ENCODE data around the gene PCDH9.

The PCDH9 gene

DNA sequence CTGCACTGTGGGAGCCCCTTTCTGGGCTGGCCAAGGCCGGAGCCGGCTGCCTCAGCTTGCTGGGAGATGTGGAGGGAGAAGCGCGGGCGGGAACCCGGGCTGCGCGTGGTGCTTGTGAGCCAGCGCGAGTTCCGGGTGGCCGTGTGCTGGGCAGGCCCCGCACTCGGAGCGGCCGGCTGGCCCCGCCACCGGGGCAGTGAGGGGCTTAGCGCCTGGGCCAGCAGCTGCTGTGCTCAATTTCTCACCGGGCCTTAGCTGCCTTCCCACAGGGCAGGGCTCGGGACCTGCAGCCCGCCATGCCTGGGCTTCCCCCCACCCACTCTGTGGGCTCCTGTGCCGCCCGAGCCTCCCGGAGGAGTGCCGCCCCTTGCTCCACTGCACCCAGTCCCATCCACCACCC is 669.1 kb downstream of the PCDH9 start:
- no peak overlapping the region for H3K4me3 ChIP-seq (ENCODE audit: low read depth, low read length)
- peaks cover 10% of the 10 kb centered on the region for H3K4me1 ChIP-seq (ENCODE audit: control insufficient read depth, insufficient read depth, low read length)
- no peaks in the 10 kb centered on the region for H3K27me3 ChIP-seq (ENCODE audit: control insufficient read depth, insufficient read depth, low read length)
- no peaks in the 10 kb centered on the region for H3K9me3 ChIP-seq (ENCODE audit: control insufficient read depth, insufficient read depth, low read length)
- H3K9ac ChIP-seq (ENCODE audit: low read depth, low read length), result no peak overlapping the region
- H3K36me3 ChIP-seq (ENCODE audit: control insufficient read depth, insufficient read depth, low read length), result no peaks in the 10 kb centered on the region
- H3K27ac ChIP-seq (ENCODE audit: low read depth, low read length), result no peak overlapping the region

DNA sequence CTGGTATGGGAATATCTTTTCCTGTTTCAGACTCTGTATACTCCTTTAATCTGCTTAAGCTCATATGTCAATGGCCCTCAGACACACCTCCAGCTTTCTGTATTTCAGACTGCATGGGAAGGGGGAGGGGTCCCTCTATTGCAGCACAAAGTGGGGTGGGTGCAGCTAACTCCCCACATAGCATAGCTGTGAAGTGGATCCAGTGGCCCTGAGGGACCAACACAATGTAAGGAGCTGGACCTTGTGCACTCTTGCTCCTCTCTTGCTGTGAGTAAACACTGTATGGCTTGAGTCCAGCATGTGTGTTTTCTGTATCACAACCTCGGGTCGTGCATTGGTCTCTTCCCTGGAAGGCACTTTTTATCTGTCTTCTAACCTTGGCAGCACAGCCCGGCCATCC is 669.9 kb downstream of the PCDH9 start:
- Histone ChIP-seq H3K9ac (ENCODE audit: low read depth, low read length) (no peak overlapping the region), H3K36me3 (ENCODE audit: control insufficient read depth, insufficient read depth, low read length) (no peaks in the 10 kb centered on the region), H3K4me3 (ENCODE audit: low read depth, low read length) (no peak overlapping the region)

DNA sequence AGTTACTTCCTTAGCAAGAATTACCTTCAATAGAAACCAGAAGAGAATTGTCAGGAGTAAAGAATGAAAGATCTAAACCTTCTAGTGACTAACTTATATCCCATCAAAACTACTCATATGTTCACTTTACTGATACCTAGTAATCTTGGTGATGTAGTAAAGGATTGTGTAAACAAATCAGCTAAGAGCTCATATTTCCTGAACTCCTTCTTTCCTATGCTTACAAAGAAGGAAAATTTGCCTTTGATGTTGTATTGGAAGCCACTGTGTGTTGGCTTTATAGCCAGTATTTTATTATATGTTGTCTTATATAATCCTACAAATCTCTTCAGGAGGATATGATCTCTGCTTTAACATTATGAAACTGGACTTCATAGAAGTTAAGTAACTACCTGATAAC is 671.0 kb downstream of the PCDH9 start:
- no peak overlapping the region for H3K9ac ChIP-seq (ENCODE audit: low read depth, low read length)
- H3K4me1 ChIP-seq (ENCODE audit: control insufficient read depth, insufficient read depth, low read length), result peaks cover 10% of the 10 kb centered on the region
- H3K27ac ChIP-seq (ENCODE audit: low read depth, low read length), result no peak overlapping the region
- H3K36me3 ChIP-seq (ENCODE audit: control insufficient read depth, insufficient read depth, low read length), result no peaks in the 10 kb centered on the region
- H3K27me3 ChIP-seq (ENCODE audit: control insufficient read depth, insufficient read depth, low read length), result no peaks in the 10 kb centered on the region
- H3K4me3 ChIP-seq (ENCODE audit: low read depth, low read length), result no peak overlapping the region
- H3K9me3 ChIP-seq (ENCODE audit: control insufficient read depth, insufficient read depth, low read length), result no peaks in the 10 kb centered on the region

More for the DNA sequence above, 669.9 kb downstream of the PCDH9 start:
- Histone ChIP-seq H3K27ac (ENCODE audit: low read depth, low read length) (no peak overlapping the region), H3K9me3 (ENCODE audit: control insufficient read depth, insufficient read depth, low read length) (no peaks in the 10 kb centered on the region), H3K27me3 (ENCODE audit: control insufficient read depth, insufficient read depth, low read length) (no peaks in the 10 kb centered on the region), H3K4me1 (ENCODE audit: control insufficient read depth, insufficient read depth, low read length) (peaks cover 10% of the 10 kb centered on the region)

DNA sequence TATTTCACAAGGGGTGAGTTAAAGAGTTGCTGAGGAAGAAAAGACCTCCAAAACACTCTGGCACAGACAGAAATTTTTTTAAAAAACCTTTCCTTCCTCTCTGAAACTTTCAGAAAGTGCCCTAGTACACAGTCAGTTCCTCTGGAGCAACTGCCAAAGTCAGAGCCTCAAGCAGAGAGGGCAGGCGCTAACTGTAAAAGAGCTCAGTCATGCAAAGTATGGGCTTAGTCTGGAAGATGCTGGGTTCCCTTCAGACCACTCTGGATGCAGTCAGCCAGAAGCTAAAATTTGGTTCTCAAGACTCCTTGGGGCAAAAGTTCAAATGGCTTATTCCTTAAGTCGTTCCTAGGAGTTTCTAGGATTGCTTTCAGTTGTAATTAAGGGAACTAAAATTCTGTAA is 671.6 kb downstream of the PCDH9 start:
- Histone ChIP-seq H3K9ac (ENCODE audit: low read depth, low read length) (no peak overlapping the region), H3K4me1 (ENCODE audit: control insufficient read depth, insufficient read depth, low read length) (peaks cover 10% of the 10 kb centered on the region), H3K9me3 (ENCODE audit: control insufficient read depth, insufficient read depth, low read length) (no peaks in the 10 kb centered on the region), H3K27ac (ENCODE audit: low read depth, low read length) (no peak overlapping the region), H3K27me3 (ENCODE audit: control insufficient read depth, insufficient read depth, low read length) (no peaks in the 10 kb centered on the region), H3K36me3 (ENCODE audit: control insufficient read depth, insufficient read depth, low read length) (no peaks in the 10 kb centered on the region), H3K4me3 (ENCODE audit: low read depth, low read length) (no peak overlapping the region)

DNA sequence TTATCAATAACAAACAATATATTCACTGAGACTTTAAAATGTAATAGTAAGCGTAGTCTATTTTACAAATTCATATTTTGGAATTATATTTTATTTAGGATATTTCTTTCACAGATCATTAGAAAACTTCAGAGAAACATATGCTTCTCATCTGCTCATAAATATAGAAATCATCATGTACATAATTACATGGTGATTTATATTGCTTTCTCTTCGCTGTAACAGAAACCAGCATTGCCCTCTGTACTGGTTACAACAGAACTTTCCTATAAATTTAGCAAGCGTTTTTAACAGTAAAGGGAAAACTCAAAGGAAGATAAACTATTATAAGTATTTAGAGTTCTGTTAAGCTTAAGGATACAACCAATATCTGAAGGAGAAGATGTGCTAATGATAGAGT is 672.8 kb downstream of the PCDH9 start:
- Histone ChIP-seq H3K9me3 (ENCODE audit: control insufficient read depth, insufficient read depth, low read length) (no peaks in the 10 kb centered on the region), H3K9ac (ENCODE audit: low read depth, low read length) (no peak overlapping the region), H3K36me3 (ENCODE audit: control insufficient read depth, insufficient read depth, low read length) (no peaks in the 10 kb centered on the region), H3K27ac (ENCODE audit: low read depth, low read length) (no peak overlapping the region), H3K4me1 (ENCODE audit: control insufficient read depth, insufficient read depth, low read length) (peaks cover 10% of the 10 kb centered on the region), H3K27me3 (ENCODE audit: control insufficient read depth, insufficient read depth, low read length) (no peaks in the 10 kb centered on the region), H3K4me3 (ENCODE audit: low read depth, low read length) (no peak overlapping the region)

DNA sequence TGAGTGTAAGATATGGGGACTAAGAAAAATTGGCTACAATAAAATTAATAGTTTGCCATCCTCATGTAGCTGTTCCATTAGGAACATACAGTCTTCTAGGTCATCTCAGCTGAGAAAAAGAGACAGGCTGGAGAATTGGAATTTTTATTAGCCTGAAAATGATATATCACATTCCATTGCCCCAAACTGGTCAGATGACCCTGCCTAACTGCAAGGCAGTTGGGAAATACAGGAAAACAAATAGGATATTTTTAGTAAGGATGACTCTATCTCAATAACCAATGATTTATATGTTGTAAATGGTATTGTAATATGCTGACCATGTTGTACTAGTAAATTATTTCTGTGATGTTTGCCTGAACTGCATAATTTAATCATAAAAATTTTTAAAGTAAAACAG is 673.8 kb downstream of the PCDH9 start:
- H3K4me3 ChIP-seq (ENCODE audit: low read depth, low read length), result no peak overlapping the region
- H3K9ac ChIP-seq (ENCODE audit: low read depth, low read length), result no peak overlapping the region
- no peaks in the 10 kb centered on the region for H3K36me3 ChIP-seq (ENCODE audit: control insufficient read depth, insufficient read depth, low read length)
- H3K27me3 ChIP-seq (ENCODE audit: control insufficient read depth, insufficient read depth, low read length), result no peaks in the 10 kb centered on the region
- no peak overlapping the region for H3K27ac ChIP-seq (ENCODE audit: low read depth, low read length)
- H3K9me3 ChIP-seq (ENCODE audit: control insufficient read depth, insufficient read depth, low read length), result no peaks in the 10 kb centered on the region
- H3K4me1 ChIP-seq (ENCODE audit: control insufficient read depth, insufficient read depth, low read length), result peaks cover 10% of the 10 kb centered on the region

DNA sequence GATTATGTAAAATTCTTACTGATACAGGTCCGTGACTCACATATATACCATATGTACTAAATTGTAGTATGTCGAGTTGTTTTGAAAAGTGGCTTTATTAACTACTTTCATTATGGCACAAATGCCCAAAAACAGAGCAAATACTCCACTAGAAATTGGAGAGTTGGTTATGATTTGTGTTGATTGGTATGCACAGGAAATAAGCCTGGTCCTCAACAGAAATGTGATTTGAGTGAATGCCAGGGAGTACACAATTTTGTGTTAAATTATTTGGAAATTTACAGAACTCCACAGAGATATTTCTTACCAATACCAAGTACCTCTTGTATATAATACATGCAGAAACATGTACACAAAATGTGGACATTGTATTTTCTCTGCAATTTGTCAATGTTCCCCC is 676.7 kb downstream of the PCDH9 start:
- H3K4me3 ChIP-seq (ENCODE audit: low read depth, low read length), result no peak overlapping the region
- H3K9ac ChIP-seq (ENCODE audit: low read depth, low read length), result no peak overlapping the region
- no peak overlapping the region for H3K27ac ChIP-seq (ENCODE audit: low read depth, low read length)
- H3K27me3 ChIP-seq (ENCODE audit: control insufficient read depth, insufficient read depth, low read length), result no peaks in the 10 kb centered on the region
- no peaks in the 10 kb centered on the region for H3K36me3 ChIP-seq (ENCODE audit: control insufficient read depth, insufficient read depth, low read length)
- H3K4me1 ChIP-seq (ENCODE audit: control insufficient read depth, insufficient read depth, low read length), result peaks cover 3% of the 10 kb centered on the region; the same call in 1 of the 2 replicates
- H3K9me3 ChIP-seq (ENCODE audit: control insufficient read depth, insufficient read depth, low read length), result no peaks in the 10 kb centered on the region

DNA sequence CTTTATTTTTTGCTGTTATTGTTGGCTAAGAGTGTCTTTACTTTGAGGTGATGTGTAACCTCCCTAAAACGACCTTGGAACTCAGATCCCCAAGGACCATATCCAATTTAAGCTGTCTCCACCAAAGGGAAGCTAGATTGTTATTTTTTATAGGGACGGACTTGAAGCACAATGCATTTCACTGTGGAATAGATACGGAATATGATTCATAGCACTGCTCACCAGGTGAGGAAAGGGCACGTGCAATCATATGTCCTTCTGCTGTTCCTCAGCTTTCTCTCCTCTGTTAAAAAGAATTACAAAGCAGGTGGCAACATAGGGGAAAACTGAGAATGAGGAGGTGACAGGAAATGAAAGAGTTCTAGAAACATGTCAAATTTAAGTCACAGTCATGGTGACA is 679.0 kb downstream of the PCDH9 start:
- Histone ChIP-seq H3K4me1 (ENCODE audit: control insufficient read depth, insufficient read depth, low read length) (no peaks in the 10 kb centered on the region), H3K36me3 (ENCODE audit: control insufficient read depth, insufficient read depth, low read length) (no peaks in the 10 kb centered on the region), H3K9ac (ENCODE audit: low read depth, low read length) (no peak overlapping the region), H3K27me3 (ENCODE audit: control insufficient read depth, insufficient read depth, low read length) (no peaks in the 10 kb centered on the region), H3K27ac (ENCODE audit: low read depth, low read length) (no peak overlapping the region), H3K9me3 (ENCODE audit: control insufficient read depth, insufficient read depth, low read length) (no peaks in the 10 kb centered on the region), H3K4me3 (ENCODE audit: low read depth, low read length) (no peak overlapping the region)

DNA sequence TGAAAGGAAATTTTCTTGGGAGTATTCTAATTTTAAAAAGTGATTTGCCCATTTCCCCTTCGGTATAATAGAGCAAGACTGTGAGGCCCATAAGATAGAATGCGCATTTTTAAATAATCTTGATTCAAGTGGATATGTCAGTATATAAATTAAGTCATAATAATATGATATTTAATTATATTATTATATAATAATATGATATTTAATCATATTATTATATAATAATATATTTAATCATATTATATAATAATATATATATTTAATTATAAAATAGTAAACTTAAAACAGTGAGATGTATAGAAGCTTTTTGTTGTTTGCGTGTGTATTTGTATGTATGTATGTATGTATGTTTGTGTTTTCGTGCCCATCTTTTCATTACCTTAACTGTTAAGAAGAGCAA is 682.5 kb downstream of the PCDH9 start:
- Histone ChIP-seq H3K27ac (ENCODE audit: low read depth, low read length) (no peak overlapping the region), H3K36me3 (ENCODE audit: control insufficient read depth, insufficient read depth, low read length) (no peaks in the 10 kb centered on the region), H3K9ac (ENCODE audit: low read depth, low read length) (no peak overlapping the region), H3K27me3 (ENCODE audit: control insufficient read depth, insufficient read depth, low read length) (no peaks in the 10 kb centered on the region), H3K4me3 (ENCODE audit: low read depth, low read length) (no peak overlapping the region), H3K4me1 (ENCODE audit: control insufficient read depth, insufficient read depth, low read length) (no peaks in the 10 kb centered on the region), H3K9me3 (ENCODE audit: control insufficient read depth, insufficient read depth, low read length) (no peaks in the 10 kb centered on the region)

DNA sequence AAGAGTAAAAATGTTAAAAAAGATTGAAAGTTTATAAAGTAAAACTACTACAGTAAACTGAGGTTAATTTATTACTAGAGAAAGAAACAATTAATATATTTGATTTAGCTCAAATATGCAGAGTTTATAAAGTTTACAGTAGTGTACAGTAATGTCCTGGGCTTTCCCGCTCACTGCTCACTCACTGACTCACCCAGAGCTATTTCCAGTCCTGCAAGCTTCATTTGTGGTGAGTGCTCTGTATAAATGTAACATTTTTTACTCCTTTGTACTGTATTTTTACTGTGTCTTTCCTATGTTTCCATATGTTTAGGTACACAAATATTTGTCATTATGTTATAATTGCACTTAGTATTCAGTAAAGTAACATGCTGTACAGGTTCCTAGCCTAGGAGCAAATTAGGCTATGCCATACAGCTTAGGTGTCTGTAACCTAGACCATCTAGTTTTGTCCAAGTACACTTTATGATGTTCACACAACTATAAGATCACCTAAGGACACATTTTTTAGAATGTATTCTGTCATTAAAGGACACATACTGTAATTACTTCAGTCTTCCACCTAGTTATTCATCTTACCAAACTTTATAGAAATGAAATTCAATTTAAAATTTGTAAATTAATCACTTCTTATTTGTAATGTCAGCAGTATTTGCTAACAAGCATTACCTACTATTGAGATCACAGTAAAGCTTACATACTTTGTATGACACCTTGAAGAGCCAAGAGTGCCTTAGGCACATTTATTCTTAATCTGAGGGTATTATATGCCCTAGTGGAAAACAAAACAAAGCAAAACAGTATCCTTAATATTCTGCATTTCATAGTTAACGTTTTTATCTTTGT is 683.4 kb downstream of the PCDH9 start:
- no peaks in the 10 kb centered on the region for H3K27me3 ChIP-seq (ENCODE audit: control insufficient read depth, insufficient read depth, low read length)
- no peaks in the 10 kb centered on the region for H3K9me3 ChIP-seq (ENCODE audit: control insufficient read depth, insufficient read depth, low read length)
- no peaks in the 10 kb centered on the region for H3K4me1 ChIP-seq (ENCODE audit: control insufficient read depth, insufficient read depth, low read length)
- no peak overlapping the region for H3K9ac ChIP-seq (ENCODE audit: low read depth, low read length)
- no peak overlapping the region for H3K4me3 ChIP-seq (ENCODE audit: low read depth, low read length)
- no peak overlapping the region for H3K27ac ChIP-seq (ENCODE audit: low read depth, low read length)
- no peaks in the 10 kb centered on the region for H3K36me3 ChIP-seq (ENCODE audit: control insufficient read depth, insufficient read depth, low read length)

DNA sequence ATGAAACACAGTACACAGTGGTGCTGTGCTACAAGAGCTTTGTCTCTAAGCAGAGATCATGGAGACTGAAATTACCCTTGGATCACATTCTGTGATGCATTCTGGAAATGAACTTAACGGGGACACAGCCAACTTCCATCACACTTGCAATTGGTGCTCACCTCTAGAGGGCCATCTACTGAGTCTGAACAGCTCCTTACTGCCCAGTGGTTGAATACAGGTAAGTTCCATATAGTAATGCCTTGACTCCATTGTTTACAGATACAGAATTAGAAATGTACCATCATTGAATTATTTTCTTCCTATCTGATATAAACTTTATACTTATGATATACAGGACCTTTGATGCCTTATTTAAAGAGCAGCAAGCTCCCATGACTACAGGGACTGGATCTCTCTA is 686.4 kb downstream of the PCDH9 start:
- no peak overlapping the region for H3K27ac ChIP-seq (ENCODE audit: low read depth, low read length)
- no peaks in the 10 kb centered on the region for H3K4me1 ChIP-seq (ENCODE audit: control insufficient read depth, insufficient read depth, low read length)
- H3K9me3 ChIP-seq (ENCODE audit: control insufficient read depth, insufficient read depth, low read length), result 0 out of 2 replicates have a peak, but pooled peaks cover 3% of the 10 kb centered on the region
- no peak overlapping the region for H3K9ac ChIP-seq (ENCODE audit: low read depth, low read length)
- no peaks in the 10 kb centered on the region for H3K36me3 ChIP-seq (ENCODE audit: control insufficient read depth, insufficient read depth, low read length)
- no peaks in the 10 kb centered on the region for H3K27me3 ChIP-seq (ENCODE audit: control insufficient read depth, insufficient read depth, low read length)
- H3K4me3 ChIP-seq (ENCODE audit: low read depth, low read length), result no peak overlapping the region
